ENCODE measurements around the gene FLNB. TPM values are rescaled to one million over a fixed set of nuclear protein-coding genes. Genes with fewer than 3 reads are reported as not detected.
A peak's percentile ranks its signal among the peaks of the same experiment; 100 is the strongest.

The FLNB gene
- total RNA-seq, 4 donors from 2014 or later = 116 to 533 (median 439) TPM

DNA sequence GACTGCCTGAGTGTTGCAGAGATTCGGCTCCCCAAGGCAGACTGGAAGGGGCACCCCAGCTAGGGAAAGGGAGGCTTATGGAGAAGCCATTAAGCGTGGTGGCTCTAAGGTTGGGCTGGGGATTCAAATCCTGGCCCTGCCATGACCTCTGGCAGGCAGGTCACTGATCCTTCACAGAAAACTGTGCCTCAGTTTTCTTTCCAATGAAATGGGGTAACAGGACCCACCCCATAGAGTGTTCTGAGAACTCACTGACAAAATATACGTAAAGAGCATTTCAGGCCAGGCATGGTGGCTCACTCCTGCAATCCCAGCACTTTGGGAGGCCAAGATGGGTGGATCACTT lies 167.9 kb downstream of the FLNB start:
- Histone ChIP-seq H3K4me3 (no peak overlapping the region), H3K4me1 (peaks cover 0 to 62% (median 2%) of the 10 kb centered on the region in 4 donors), H3K27me3 (no peaks in the 10 kb centered on the region), H3K36me3 (peaks cover 0 to 4% (median 0%) of the 10 kb centered on the region in 3 donors), H3K9me3 (no peaks in the 10 kb centered on the region), H3K27ac (peak overlapping the region in 3 of 4 donors; percentile 39 to 84 (median 81))
- no peak for DNase-seq
- TF ChIP-seq, protein P1, sequence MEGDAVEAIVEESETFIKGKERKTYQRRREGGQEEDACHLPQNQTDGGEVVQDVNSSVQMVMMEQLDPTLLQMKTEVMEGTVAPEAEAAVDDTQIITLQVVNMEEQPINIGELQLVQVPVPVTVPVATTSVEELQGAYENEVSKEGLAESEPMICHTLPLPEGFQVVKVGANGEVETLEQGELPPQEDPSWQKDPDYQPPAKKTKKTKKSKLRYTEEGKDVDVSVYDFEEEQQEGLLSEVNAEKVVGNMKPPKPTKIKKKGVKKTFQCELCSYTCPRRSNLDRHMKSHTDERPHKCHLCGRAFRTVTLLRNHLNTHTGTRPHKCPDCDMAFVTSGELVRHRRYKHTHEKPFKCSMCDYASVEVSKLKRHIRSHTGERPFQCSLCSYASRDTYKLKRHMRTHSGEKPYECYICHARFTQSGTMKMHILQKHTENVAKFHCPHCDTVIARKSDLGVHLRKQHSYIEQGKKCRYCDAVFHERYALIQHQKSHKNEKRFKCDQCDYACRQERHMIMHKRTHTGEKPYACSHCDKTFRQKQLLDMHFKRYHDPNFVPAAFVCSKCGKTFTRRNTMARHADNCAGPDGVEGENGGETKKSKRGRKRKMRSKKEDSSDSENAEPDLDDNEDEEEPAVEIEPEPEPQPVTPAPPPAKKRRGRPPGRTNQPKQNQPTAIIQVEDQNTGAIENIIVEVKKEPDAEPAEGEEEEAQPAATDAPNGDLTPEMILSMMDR (IDR thresholded peaks at IDR 0.05) = no peak
- TF ChIP-seq POLR2A (IDR thresholded peaks at IDR 0.05) = no peak

DNA sequence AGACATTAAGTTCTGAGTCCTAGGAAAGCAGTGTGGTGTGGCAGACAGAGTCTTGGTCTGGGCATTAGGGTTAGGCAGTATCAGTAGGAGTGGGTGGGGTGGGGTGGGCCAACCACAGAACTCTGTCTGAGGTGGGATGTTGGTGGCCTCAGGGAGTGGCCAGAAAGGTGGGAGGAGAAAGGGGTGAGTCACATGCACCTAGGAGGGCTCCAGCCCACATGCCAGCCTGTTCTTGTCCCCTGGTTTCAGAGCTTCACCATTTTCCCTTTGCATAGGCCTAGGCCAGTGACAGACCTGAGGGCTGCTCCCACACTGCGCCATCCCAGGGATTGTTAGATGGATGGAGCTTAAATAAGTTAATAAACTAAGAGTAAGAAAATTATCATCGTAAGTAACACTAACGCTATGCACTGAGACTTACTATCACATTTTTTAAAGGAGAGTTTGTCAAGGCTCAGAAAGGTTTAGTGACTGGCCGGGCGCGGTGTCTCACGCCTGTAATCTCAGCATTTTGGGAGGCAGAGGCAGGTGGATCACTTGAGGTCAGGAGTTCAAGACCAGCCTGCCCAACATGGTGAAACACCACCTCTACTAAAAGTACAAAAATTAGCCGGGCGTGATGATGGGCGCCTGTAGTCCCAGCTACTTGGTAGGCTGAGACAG lies 168.7 kb downstream of the FLNB start:
- no peak for TF ChIP-seq POLR2A (IDR thresholded peaks at IDR 0.05)
- TF ChIP-seq, protein P1 (IDR thresholded peaks at IDR 0.05) = no peak
- no peak for DNase-seq
- no peak overlapping the region for H3K4me3 ChIP-seq
- H3K27me3 ChIP-seq = no peaks in the 10 kb centered on the region
- H3K4me1 ChIP-seq = peaks cover 0 to 69% (median 2%) of the 10 kb centered on the region in 4 donors
- H3K27ac ChIP-seq = peak overlapping the region in 2 of 4 donors; percentile 81 to 84
- H3K36me3 ChIP-seq = peaks cover 0 to 3% (median 0%) of the 10 kb centered on the region in 3 donors
- no peaks in the 10 kb centered on the region for H3K9me3 ChIP-seq

DNA sequence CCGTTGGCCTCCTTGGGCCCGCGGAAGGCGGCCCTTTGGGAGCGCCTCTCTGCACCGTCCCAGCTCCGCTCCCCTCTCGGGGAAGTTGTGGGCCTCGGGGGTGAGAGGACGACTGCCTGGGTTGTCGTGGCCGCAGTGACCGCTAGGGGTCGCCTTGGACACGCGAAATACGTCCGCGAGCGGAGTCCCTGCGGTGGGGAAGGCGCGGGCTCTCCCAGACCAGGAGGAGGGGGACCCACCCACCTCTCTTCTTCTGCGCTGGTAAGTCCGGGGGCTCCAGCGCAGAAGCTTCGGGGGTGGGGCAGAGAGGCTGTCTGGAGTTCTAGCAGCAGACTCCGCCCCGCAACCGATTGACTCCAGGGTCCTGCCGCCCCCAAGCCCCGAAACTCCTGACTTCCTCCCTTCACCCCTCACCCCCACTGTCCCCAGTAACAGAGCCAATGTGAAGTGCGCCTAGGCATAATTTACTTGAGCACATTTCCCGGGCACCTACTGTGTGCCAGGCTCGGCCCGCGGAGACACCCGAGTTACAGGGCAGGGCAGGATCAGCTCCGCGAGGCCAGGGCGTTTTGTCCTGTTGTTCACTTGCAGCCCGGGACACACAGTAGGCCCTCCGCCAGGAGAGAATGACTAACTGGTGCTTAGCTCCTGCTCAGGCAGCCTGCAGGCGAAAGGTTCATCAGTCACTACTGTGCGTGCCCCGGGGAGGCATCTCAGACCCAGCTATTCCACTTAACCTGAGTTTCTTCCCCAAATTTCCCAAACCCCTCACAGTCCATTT lies 169.7 kb downstream of the FLNB start:
- peaks cover 0 to 67% (median 2%) of the 10 kb centered on the region in 4 donors for H3K4me1 ChIP-seq
- H3K4me3 ChIP-seq = peak overlapping the region; percentile 26 to 63 (median 50)
- H3K27me3 ChIP-seq = no peaks in the 10 kb centered on the region
- DNase-seq = peak; percentile 89 to 96 (median 93)
- TF ChIP-seq, protein P1 (IDR thresholded peaks at IDR 0.05) = peak; percentile 85 to 97 (median 94)
- no peak for TF ChIP-seq POLR2A (IDR thresholded peaks at IDR 0.05)
- H3K27ac ChIP-seq = peak overlapping the region in 1 of 4 donors; percentile 39
- H3K36me3 ChIP-seq = no peaks in the 10 kb centered on the region
- no peaks in the 10 kb centered on the region for H3K9me3 ChIP-seq

DNA sequence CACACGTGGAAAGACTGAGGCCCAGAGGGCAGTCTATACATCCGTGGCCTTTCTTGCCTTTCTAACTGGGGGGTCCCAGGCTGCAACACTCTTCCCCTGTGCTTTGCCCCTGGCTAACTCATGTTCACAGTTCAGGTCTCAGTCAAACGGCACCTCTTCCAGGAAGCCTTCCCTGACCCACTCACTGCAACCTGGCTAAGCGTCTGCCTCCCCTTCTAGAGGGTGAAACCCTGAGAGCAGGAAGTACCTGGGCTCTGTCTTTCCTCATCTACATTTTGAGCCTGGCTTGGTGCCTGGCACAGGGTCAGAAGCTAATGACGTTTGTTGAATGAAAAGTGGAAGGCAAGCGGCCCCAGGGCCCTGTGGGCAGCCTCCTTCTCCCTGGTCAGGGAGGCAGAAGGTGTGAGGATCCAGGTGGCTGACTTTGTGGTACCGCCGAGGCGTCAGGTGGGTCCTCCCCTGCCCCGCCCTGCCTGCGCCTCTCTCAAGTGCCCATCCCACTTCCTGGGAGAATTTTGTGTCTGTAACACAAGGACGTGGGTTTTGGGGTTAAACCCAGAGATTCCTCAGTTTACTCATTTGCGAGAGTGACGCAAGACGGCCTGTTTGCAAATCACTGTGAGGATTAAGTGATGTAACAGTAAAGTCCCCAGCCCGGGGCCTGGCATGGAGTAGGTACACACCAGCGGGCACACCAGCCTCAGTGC lies 170.5 kb downstream of the FLNB start:
- Histone ChIP-seq H3K36me3 (no peaks in the 10 kb centered on the region), H3K27ac (no peak overlapping the region), H3K4me1 (peaks cover 0 to 59% (median 2%) of the 10 kb centered on the region in 4 donors), H3K9me3 (no peaks in the 10 kb centered on the region), H3K27me3 (no peaks in the 10 kb centered on the region), H3K4me3 (peak overlapping the region in 1 of 4 donors; percentile 26)
- DNase-seq = no peak
- TF ChIP-seq, protein P1 (IDR thresholded peaks at IDR 0.05) = no peak
- TF ChIP-seq POLR2A (IDR thresholded peaks at IDR 0.05) = no peak

DNA sequence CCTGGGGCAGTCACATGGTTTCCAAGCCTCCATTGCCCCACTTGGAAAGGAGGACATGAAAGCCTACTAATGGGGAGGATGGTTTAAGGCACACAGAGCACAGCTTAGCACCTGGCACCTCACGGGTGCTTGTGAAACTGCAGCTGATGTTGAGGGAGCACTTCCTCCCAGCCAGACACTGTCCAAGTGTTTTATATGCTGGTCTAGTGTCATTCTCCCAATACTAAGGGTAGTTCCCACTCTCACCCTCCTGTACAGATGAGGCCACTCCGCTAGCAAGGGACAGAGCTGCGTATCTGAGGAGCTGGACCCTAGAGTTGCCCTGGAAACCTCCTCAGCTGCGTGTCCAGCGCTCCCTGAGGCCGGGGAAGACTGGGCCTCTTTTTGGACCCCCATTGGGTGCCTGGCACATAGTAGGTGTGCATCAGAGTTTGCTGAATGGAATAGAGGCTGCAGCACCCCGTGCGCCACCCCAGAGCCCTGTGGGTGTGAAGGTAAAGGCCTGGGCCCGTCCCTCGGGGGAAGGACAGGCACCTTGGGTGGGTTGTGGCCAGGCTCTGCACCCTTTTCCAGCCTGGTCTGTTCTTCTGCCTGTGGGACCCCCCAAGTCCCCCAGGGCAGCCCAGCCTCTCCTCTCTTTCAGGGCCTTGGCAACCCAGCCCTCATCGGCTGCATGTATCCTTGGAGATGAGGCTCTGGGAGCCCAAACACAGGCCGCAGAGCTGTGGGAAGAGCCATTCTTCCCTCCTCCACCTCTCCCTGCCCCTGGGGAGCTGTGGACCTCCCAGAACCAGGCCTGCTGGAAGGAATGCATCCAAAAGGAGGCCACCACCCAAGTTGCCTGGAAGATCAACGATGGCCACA lies 171.2 kb downstream of the FLNB start:
- TF ChIP-seq, protein P1 (IDR thresholded peaks at IDR 0.05) = no peak
- no peak for TF ChIP-seq POLR2A (IDR thresholded peaks at IDR 0.05)
- Histone ChIP-seq H3K27me3 (no peaks in the 10 kb centered on the region), H3K4me3 (no peak overlapping the region), H3K4me1 (peaks cover 0 to 51% (median 2%) of the 10 kb centered on the region in 4 donors), H3K27ac (no peak overlapping the region), H3K9me3 (no peaks in the 10 kb centered on the region), H3K36me3 (no peaks in the 10 kb centered on the region)
- DNase-seq = no peak

All from Peyer's patch (tissue), 4 donors.